ENCODE measurements around the gene TELO2.

Gene TELO2

DNA sequence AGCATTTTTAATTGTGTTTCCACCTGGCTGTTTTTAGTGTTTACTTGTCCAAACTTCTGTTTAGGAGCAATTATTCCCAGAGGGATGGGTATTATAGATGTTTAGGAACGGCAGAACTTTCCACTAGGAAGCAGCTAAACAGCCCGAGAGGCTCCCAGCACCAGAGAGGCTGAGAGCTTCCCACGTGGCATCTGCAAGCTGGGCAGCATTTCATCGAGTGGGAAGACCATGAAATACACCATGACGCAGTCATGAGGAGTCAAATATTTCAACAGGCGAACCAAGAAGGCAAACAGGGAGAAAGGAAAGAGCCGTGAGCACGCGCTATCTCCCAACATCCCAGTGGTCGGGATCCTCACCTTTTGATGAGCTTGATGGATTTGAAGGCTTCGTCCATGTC lies 64.4 kb downstream of the TELO2 start:
- no peaks in the 10 kb centered on the region for H4K20me1 ChIP-seq (ENCODE audit: insufficient read depth, low read length)
- no peaks in the 10 kb centered on the region for H3K36me3 ChIP-seq (replicated peaks; ENCODE audit: low read depth, low read length)
- no peak overlapping the region for H3K9ac ChIP-seq (ENCODE audit: low read length)

GRCh38 chr16:1559446-1559975 lies 66.4 kb downstream of the TELO2 start:
- H3K27me3 ChIP-seq (ENCODE audit: low read depth, low read length): no peaks in the 10 kb centered on the region
- no peak overlapping the region for H2AFZ ChIP-seq (ENCODE audit: low read depth, low read length)
- H3K27ac ChIP-seq (ENCODE audit: low read length): no peak overlapping the region
- no peak overlapping the region for H3K4me2 ChIP-seq (ENCODE audit: low read length)
- no peaks in the 10 kb centered on the region for H3K36me3 ChIP-seq (replicated peaks; ENCODE audit: low read depth, low read length)
- no peak for TF ChIP-seq EZH2phosphoT487 (IDR thresholded peaks at IDR 0.05; ENCODE audit: low read depth)
- TF ChIP-seq, protein P1, sequence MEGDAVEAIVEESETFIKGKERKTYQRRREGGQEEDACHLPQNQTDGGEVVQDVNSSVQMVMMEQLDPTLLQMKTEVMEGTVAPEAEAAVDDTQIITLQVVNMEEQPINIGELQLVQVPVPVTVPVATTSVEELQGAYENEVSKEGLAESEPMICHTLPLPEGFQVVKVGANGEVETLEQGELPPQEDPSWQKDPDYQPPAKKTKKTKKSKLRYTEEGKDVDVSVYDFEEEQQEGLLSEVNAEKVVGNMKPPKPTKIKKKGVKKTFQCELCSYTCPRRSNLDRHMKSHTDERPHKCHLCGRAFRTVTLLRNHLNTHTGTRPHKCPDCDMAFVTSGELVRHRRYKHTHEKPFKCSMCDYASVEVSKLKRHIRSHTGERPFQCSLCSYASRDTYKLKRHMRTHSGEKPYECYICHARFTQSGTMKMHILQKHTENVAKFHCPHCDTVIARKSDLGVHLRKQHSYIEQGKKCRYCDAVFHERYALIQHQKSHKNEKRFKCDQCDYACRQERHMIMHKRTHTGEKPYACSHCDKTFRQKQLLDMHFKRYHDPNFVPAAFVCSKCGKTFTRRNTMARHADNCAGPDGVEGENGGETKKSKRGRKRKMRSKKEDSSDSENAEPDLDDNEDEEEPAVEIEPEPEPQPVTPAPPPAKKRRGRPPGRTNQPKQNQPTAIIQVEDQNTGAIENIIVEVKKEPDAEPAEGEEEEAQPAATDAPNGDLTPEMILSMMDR (IDR thresholded peaks at IDR 0.05; ENCODE audit: low read depth, low read length): no peak
- no peak overlapping the region for H3K9ac ChIP-seq (ENCODE audit: low read length)
- no peak overlapping the region for H3K4me3 ChIP-seq (ENCODE audit: low read length)
- no peaks in the 10 kb centered on the region for H3K79me2 ChIP-seq (ENCODE audit: low read length)
- H3K9me3 ChIP-seq (ENCODE audit: insufficient read depth, low read length): no peaks in the 10 kb centered on the region
- H3K4me1 ChIP-seq (ENCODE audit: low read length): no peaks in the 10 kb centered on the region
- no peaks in the 10 kb centered on the region for H4K20me1 ChIP-seq (ENCODE audit: insufficient read depth, low read length)

More for the DNA sequence above, 64.4 kb downstream of the TELO2 start:
- Histone ChIP-seq H3K4me3 (ENCODE audit: low read length) (no peak overlapping the region), H3K27ac (ENCODE audit: low read length) (no peak overlapping the region), H3K27me3 (ENCODE audit: low read depth, low read length) (no peaks in the 10 kb centered on the region), H2AFZ (ENCODE audit: low read depth, low read length) (no peak overlapping the region), H3K79me2 (ENCODE audit: low read length) (no peaks in the 10 kb centered on the region), H3K9me3 (ENCODE audit: insufficient read depth, low read length) (no peaks in the 10 kb centered on the region), H3K4me2 (ENCODE audit: low read length) (no peak overlapping the region), H3K4me1 (ENCODE audit: low read length) (no peaks in the 10 kb centered on the region)
- TF ChIP-seq, protein P1 (IDR thresholded peaks at IDR 0.05; ENCODE audit: low read depth, low read length): no peak
- TF ChIP-seq EZH2phosphoT487 (IDR thresholded peaks at IDR 0.05; ENCODE audit: low read depth): no peak
